Adrenal gland (tissue), 5 donors: ENCODE measurements around the gene LRRC46.

Source experiments
- CTCF ChIP-seq, 6 experiments: fragments of 450-650 bp in 4 of 6; fragments of 200-600 bp in 2 of 6; sonication (generic) in 1 of 6; IDR thresholded peaks; 1 replicate in 5 of 6; 2 replicates in 1 of 6; pipeline versions ENCODE4 v1.5.1 to v1.8.0; 2016 to 2021; ENCODE audit warnings: antibody characterized with exemption in 6 of 6, mild to moderate bottlenecking in 2 of 6, moderate library complexity in 1 of 6
- POLR2A ChIP-seq, 2 donors: fragments of 450-650 bp; IDR thresholded peaks; one replicate each; pipeline ENCODE4 v1.6.1; 2017; ENCODE audit warnings: antibody characterized with exemption in 2 of 2, mild to moderate bottlenecking in 2 of 2, moderate library complexity in 1 of 2
- donor health status: DM: no; HTN: no; CAD: no.

GRCh38 chr17:47877368-47878034 lies 46.0 kb downstream of the LRRC46 start:
- no peak for TF ChIP-seq CTCF (IDR thresholded peaks at IDR 0.05)
- TF ChIP-seq POLR2A (IDR thresholded peaks at IDR 0.05), result no peak
